DOHH2 (cell line): ENCODE results near the gene SAMD15.

Experiments
- H3F3A ChIP-seq: fragments of 200-600 bp; sonication (generic), shearing (Covaris generic); 2 replicates; pipeline ENCODE4 v1.6.0; 2016; ENCODE audit warnings: antibody characterized with exemption, mild to moderate bottlenecking; ENCODE audit not compliant: control insufficient read depth, insufficient read depth
- H3K27ac ChIP-seq: fragments of 200-600 bp; sonication (generic); 2 replicates; pipeline ENCODE4 v1.5.1; 2014; ENCODE audit warnings: low read depth, mild to moderate bottlenecking, low read length, moderate library complexity
- H3K27me3 ChIP-seq: fragments of 200-600 bp; sonication (generic); 2 replicates; pipeline ENCODE4 v1.6.1; 2014; ENCODE audit warnings: mild to moderate bottlenecking, low read length, mixed read lengths; ENCODE audit not compliant: control insufficient read depth
- H3K36me3 ChIP-seq: fragments of 200-600 bp; sonication (generic); 2 replicates; pipeline ENCODE4 v1.6.1; 2014; ENCODE audit warnings: mild to moderate bottlenecking, low read length, moderate library complexity, mixed read lengths; ENCODE audit not compliant: control insufficient read depth
- H3K4me1 ChIP-seq: fragments of 200-600 bp; sonication (generic); 2 replicates; pipeline ENCODE4 v1.6.1; 2014; ENCODE audit warnings: mild to moderate bottlenecking, low read length, mixed read lengths; ENCODE audit not compliant: control insufficient read depth
- H3K4me2 ChIP-seq: fragments of 200-600 bp; sonication (generic); 2 replicates; pipeline ENCODE4 v1.6.0; 2014; ENCODE audit warnings: mild to moderate bottlenecking, low read length, moderate library complexity
- H3K4me3 ChIP-seq: fragments of 200-600 bp; sonication (generic); 2 replicates; pipeline ENCODE4 v1.5.1; 2014; ENCODE audit warnings: mild to moderate bottlenecking, low read length, mixed read lengths
- H3K79me2 ChIP-seq: fragments of 200-600 bp; sonication (generic); 2 replicates; pipeline ENCODE4 v1.6.1; 2014; ENCODE audit warnings: mild to moderate bottlenecking, low read length, mixed read lengths; ENCODE audit not compliant: control insufficient read depth
- H3K9me2 ChIP-seq: fragments of 200-600 bp; sonication (generic); replicated peaks from 2 replicates; pipeline ENCODE4 v1.6.1; 2014; ENCODE audit warnings: mild to moderate bottlenecking, low read length, mixed read lengths; ENCODE audit not compliant: control insufficient read depth
- H3K9me3 ChIP-seq: fragments of 200-600 bp; sonication (generic); 2 replicates; pipeline ENCODE4 v1.6.1; 2014; ENCODE audit warnings: antibody characterized with exemption, low read length, mixed read lengths; ENCODE audit not compliant: control insufficient read depth, insufficient read depth
- H4K20me1 ChIP-seq: fragments of 200-600 bp; sonication (generic); 2 replicates; pipeline ENCODE4 v1.6.0; 2014; ENCODE audit warnings: low read depth, mild to moderate bottlenecking, antibody characterized with exemption, low read length, moderate library complexity; ENCODE audit not compliant: control insufficient read depth, insufficient read depth
- EZH2phosphoT487 ChIP-seq: fragments of 200-600 bp; sonication (generic); IDR thresholded peaks from 2 replicates; pipeline ENCODE4 v1.6.1; 2017; ENCODE audit warnings: borderline replicate concordance, mild to moderate bottlenecking, antibody characterized with exemption, low read length, moderate library complexity, mixed read lengths
- TF ChIP-seq, protein P1 (sequence below): fragments of 200-600 bp; sonication (generic); IDR thresholded peaks from one replicate; pipeline ENCODE4 v1.5.1; 2014; ENCODE audit warnings: antibody characterized with exemption, mild to moderate bottlenecking, low read depth, low read length; ENCODE audit not compliant: poor library complexity, severe bottlenecking

The SAMD15 gene

DNA sequence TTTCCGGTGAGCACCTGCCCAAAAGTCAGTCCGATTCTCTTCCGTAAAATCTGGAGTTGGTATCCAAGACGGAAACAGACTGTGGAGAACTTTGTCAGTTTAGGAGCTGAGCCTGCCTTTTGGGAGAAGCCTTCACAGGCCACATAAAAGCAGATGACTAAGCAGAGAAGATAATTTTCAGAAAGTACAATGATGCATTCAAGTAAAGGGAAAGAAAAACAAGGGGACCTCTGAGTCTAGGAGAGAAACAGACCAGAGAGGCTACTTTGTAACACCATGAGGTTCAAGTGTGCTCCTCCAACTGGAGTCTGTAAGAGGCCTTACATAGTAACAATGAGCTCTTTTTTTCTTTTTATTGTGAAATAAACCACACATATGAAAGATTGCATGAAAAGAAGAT lies 21.4 kb upstream of the SAMD15 start:
- Histone ChIP-seq H3K9me3 (no peaks in the 10 kb centered on the region), H3K4me1 (peaks cover 37% of the 10 kb centered on the region), H3K4me3 (no peak overlapping the region), H3F3A (no peaks in the 10 kb centered on the region; the same call in 1 of the 2 replicates), H3K27ac (no peak overlapping the region), H3K79me2 (peaks cover 79% of the 10 kb centered on the region), H3K27me3 (no peaks in the 10 kb centered on the region), H3K4me2 (no peak overlapping the region), H3K9me2 (no peaks in the 10 kb centered on the region), H3K36me3 (peaks cover 33% of the 10 kb centered on the region), H4K20me1 (no peaks in the 10 kb centered on the region)
- no peak for TF ChIP-seq EZH2phosphoT487
- TF ChIP-seq, protein P1, sequence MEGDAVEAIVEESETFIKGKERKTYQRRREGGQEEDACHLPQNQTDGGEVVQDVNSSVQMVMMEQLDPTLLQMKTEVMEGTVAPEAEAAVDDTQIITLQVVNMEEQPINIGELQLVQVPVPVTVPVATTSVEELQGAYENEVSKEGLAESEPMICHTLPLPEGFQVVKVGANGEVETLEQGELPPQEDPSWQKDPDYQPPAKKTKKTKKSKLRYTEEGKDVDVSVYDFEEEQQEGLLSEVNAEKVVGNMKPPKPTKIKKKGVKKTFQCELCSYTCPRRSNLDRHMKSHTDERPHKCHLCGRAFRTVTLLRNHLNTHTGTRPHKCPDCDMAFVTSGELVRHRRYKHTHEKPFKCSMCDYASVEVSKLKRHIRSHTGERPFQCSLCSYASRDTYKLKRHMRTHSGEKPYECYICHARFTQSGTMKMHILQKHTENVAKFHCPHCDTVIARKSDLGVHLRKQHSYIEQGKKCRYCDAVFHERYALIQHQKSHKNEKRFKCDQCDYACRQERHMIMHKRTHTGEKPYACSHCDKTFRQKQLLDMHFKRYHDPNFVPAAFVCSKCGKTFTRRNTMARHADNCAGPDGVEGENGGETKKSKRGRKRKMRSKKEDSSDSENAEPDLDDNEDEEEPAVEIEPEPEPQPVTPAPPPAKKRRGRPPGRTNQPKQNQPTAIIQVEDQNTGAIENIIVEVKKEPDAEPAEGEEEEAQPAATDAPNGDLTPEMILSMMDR: no peak

DNA sequence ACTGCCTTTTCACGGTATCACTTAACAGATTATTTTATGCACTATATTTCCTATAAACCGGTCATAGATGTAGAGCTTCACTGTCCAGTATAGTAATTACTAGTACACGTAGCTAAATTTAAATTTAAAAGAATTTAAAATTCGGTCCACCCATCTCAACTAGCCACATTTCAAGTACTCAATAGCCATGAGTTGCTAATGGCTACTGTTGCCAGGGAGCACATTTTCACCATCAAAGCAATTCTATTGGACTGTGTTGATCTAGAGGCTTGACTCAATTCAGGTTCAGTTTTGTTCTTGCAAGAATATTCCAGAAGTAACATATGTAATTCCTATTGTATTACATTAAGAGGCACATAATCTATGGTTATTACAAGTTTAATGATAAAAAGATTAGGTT lies 20.3 kb upstream of the SAMD15 start:
- peaks cover 35% of the 10 kb centered on the region for H3K36me3 ChIP-seq
- H3K4me3 ChIP-seq: no peak overlapping the region
- no peak for TF ChIP-seq EZH2phosphoT487
- H3K79me2 ChIP-seq: peaks cover 90% of the 10 kb centered on the region
- H3K27me3 ChIP-seq: no peaks in the 10 kb centered on the region
- peaks cover 48% of the 10 kb centered on the region for H3K4me1 ChIP-seq
- no peak overlapping the region for H3K27ac ChIP-seq
- no peaks in the 10 kb centered on the region for H3K9me2 ChIP-seq
- no peak overlapping the region for H3K4me2 ChIP-seq
- H3K9me3 ChIP-seq: peaks cover 7% of the 10 kb centered on the region
- H4K20me1 ChIP-seq: no peaks in the 10 kb centered on the region
- H3F3A ChIP-seq: no peaks in the 10 kb centered on the region; the same call in 1 of the 2 replicates

DNA sequence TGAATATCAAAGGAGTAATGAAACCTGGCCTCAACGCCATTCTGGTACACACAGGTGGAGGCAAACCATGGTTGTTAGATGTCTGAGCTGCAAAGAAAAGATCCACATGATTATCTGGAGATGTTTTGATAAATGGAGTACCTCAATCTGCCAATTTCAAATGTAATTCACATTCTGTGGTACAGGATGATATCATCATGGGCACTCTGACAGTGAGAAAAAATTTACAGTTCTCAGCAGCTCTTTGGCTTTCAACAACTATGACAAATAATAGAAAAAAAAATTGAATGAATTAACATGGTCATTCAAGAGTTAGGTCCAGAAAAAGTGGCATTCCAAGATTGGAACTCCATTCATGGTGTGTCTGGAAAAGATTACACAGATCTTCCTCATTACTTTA lies 17.6 kb upstream of the SAMD15 start:
- H3K79me2 ChIP-seq: peaks cover 98% of the 10 kb centered on the region
- H3K4me3 ChIP-seq: no peak overlapping the region
- no peak overlapping the region for H3K27ac ChIP-seq
- H3K9me3 ChIP-seq: peaks cover 9% of the 10 kb centered on the region
- no peaks in the 10 kb centered on the region for H4K20me1 ChIP-seq
- H3K4me1 ChIP-seq: peaks cover 71% of the 10 kb centered on the region
- no peaks in the 10 kb centered on the region; the same call in 1 of the 2 replicates for H3F3A ChIP-seq
- H3K4me2 ChIP-seq: 0 out of 2 replicates have a peak overlapping the region, but pooled peaks have one; percentile 20
- peaks cover 54% of the 10 kb centered on the region for H3K36me3 ChIP-seq
- no peaks in the 10 kb centered on the region for H3K9me2 ChIP-seq
- TF ChIP-seq EZH2phosphoT487: no peak
- TF ChIP-seq, protein P1: no peak
- no peaks in the 10 kb centered on the region for H3K27me3 ChIP-seq

DNA sequence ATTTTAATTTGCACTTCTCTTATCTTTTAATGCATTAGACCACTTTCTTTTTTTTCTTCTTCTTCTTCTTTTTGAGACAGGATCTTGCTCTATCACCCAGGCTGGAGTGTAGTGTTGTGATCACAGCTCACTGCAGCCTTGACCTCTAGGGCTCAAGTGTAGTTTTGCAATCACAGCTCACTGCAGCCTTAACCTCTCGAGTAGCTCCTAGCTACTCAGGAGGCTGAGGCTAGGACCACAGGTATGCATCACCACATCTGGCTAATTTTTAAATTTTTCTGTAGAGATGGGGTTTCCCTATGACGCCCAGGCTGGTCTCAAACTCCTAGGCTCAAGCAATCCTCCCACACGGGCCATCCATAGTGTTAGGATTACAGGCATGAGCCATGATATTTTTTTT lies 13.0 kb upstream of the SAMD15 start:
- Histone ChIP-seq H3K9me3 (peaks cover 9% of the 10 kb centered on the region), H3K4me3 (no peak overlapping the region), H3K27ac (no peak overlapping the region), H4K20me1 (no peaks in the 10 kb centered on the region), H3K27me3 (no peaks in the 10 kb centered on the region), H3K36me3 (peaks cover 66% of the 10 kb centered on the region), H3K79me2 (peaks cover 97% of the 10 kb centered on the region), H3K4me2 (no peak overlapping the region), H3F3A (no peaks in the 10 kb centered on the region; the same call in 1 of the 2 replicates), H3K4me1 (peaks cover 94% of the 10 kb centered on the region), H3K9me2 (no peaks in the 10 kb centered on the region)
- TF ChIP-seq, protein P1: no peak
- no peak for TF ChIP-seq EZH2phosphoT487
